K562 (cell line): ENCODE results near the gene CD69. TPM values are rescaled to one million over a fixed set of nuclear protein-coding genes. Genes with fewer than 3 reads are reported as not detected.

Source experiments
- CXXC5 ChIP-seq: fragments of 250-450 bp; sonication (Bioruptor Pico); IDR thresholded peaks from 2 replicates; pipeline ENCODE4 v1.8.0; 2022; ENCODE audit warnings: inconsistent platforms, mild to moderate bottlenecking, moderate library complexity
- DACH1 ChIP-seq: fragments of 450-650 bp; IDR thresholded peaks from 2 replicates; pipeline ENCODE4 v1.6.1; 2018; ENCODE audit not compliant: partially characterized antibody
- E2F4 ChIP-seq: sonication (generic); formaldehyde crosslinking; IDR thresholded peaks from 2 replicates; pipeline ENCODE4 v1.8.0; 2022; ENCODE audit warnings: mild to moderate bottlenecking, low read depth, missing genetic modification reagents
- ERF ChIP-seq: fragments of 450-650 bp; formaldehyde crosslinking; IDR thresholded peaks from 2 replicates; pipeline ENCODE4 v1.4.0; 2020; ENCODE audit warnings: mild to moderate bottlenecking, mixed read lengths
- FOSL1 ChIP-seq: fragments of 200-800 bp; sonication (Bioruptor generic); conservative IDR thresholded peaks from 2 replicates; pipeline ENCODE4 v1.6.1; 2016; ENCODE audit warnings: missing genetic modification characterization, missing compliant biosample characterization
- GATAD2B ChIP-seq: fragments of 450-650 bp; IDR thresholded peaks from 2 replicates; pipeline ENCODE4 v1.6.1; 2017; ENCODE audit warnings: mild to moderate bottlenecking, borderline replicate concordance
- HDAC2 ChIP-seq: fragments of 450-650 bp; IDR thresholded peaks from 2 replicates; pipeline ENCODE4 v1.6.1; 2016; ENCODE audit warnings: mild to moderate bottlenecking
- KAT7 ChIP-seq: sonication (generic); formaldehyde crosslinking; IDR thresholded peaks from 2 replicates; pipeline ENCODE4 v1.8.0; 2022; ENCODE audit warnings: missing genetic modification reagents, mild to moderate bottlenecking, borderline replicate concordance
- MCM5 ChIP-seq: fragments of 450-650 bp; IDR thresholded peaks from 2 replicates; pipeline ENCODE4 v1.6.1; 2016; ENCODE audit warnings: low read depth
- MEIS2 ChIP-seq: fragments of 450-650 bp; IDR thresholded peaks from 2 replicates; pipeline ENCODE4 v1.6.1; 2014; ENCODE audit warnings: mild to moderate bottlenecking; ENCODE audit not compliant: partially characterized antibody
- MTA3 ChIP-seq: fragments of 450-650 bp; formaldehyde crosslinking; IDR thresholded peaks from 2 replicates; pipeline ENCODE4 v1.6.1; 2017; ENCODE audit warnings: mild to moderate bottlenecking, borderline replicate concordance
- NR2C2 ChIP-seq, 2 experiments: fragments of 200-800 bp in 1 of 2; sonication (Bioruptor generic) in 1 of 2; sonication (generic) in 1 of 2; formaldehyde crosslinking in 1 of 2; IDR thresholded peaks; 2 replicates each; pipeline versions ENCODE4 v1.6.1 to v1.8.0; 2016 to 2022; ENCODE audit warnings: mild to moderate bottlenecking in 1 of 2, missing compliant biosample characterization in 1 of 2, missing genetic modification characterization in 1 of 2, missing genetic modification reagents in 1 of 2
- OTX1 ChIP-seq: fragments of 450-650 bp; formaldehyde crosslinking; IDR thresholded peaks from 2 replicates; pipeline ENCODE4 v1.4.0; 2022; ENCODE audit warnings: mild to moderate bottlenecking
- POLR2AphosphoS5 ChIP-seq: IDR thresholded peaks from 2 replicates; pipeline ENCODE4 v1.6.1; 2011; ENCODE audit warnings: mild to moderate bottlenecking, low read depth, low read length, moderate library complexity; ENCODE audit not compliant: control insufficient read depth, insufficient read depth
- RFX5 ChIP-seq: IDR thresholded peaks from 2 replicates; pipeline ENCODE4 v1.6.1; 2011; ENCODE audit warnings: low read depth, mild to moderate bottlenecking, improper control_type of control experiment, low read length
- SNIP1 ChIP-seq: fragments of 450-650 bp; IDR thresholded peaks from 2 replicates; pipeline ENCODE4 v1.7.1; 2017; ENCODE audit warnings: low read depth, mild to moderate bottlenecking
- SP1 ChIP-seq: sonication (generic); formaldehyde crosslinking; IDR thresholded peaks from 2 replicates; pipeline ENCODE4 v1.8.1; 2022; ENCODE audit warnings: mild to moderate bottlenecking, missing genetic modification reagents
- TBP ChIP-seq: optimal IDR thresholded peaks from 2 replicates; pipeline ENCODE3; 2011; ENCODE audit warnings: low read depth, low read length, improper control_type of control experiment
- THRB ChIP-seq: fragments of 450-650 bp; formaldehyde crosslinking; conservative IDR thresholded peaks from 2 replicates; pipeline ENCODE4 v1.4.0; 2022; ENCODE audit warnings: mild to moderate bottlenecking, missing genetic modification characterization
- USF2 ChIP-seq: sonication (generic); formaldehyde crosslinking; IDR thresholded peaks from 2 replicates; pipeline ENCODE4 v1.5.0; 2020; ENCODE audit warnings: missing genetic modification reagents
- ZBED1 ChIP-seq: IDR thresholded peaks from 2 replicates; pipeline ENCODE4 v1.6.1; 2014
- ZNF217 ChIP-seq: sonication (generic); formaldehyde crosslinking; IDR thresholded peaks from 2 replicates; pipeline ENCODE4 v1.8.0; 2022; ENCODE audit warnings: mild to moderate bottlenecking, missing genetic modification reagents
- ZNF253 ChIP-seq: fragments of 250-450 bp; sonication (Bioruptor Pico); conservative IDR thresholded peaks from 2 replicates; pipeline ENCODE4 v1.6.1; 2021; ENCODE audit warnings: mild to moderate bottlenecking
- ZNF347 ChIP-seq: fragments of 450-650 bp; formaldehyde crosslinking; IDR thresholded peaks from 2 replicates; pipeline ENCODE4 v1.4.0; 2020; ENCODE audit warnings: low read depth, mild to moderate bottlenecking, moderate library complexity
- ZNF655 ChIP-seq: fragments of 250-450 bp; sonication (Bioruptor Pico); IDR thresholded peaks from 2 replicates; pipeline ENCODE4 v1.5.0; 2021
- ZSCAN32 ChIP-seq: fragments of 450-650 bp; formaldehyde crosslinking; IDR thresholded peaks from 2 replicates; pipeline ENCODE4 v1.4.0; 2020; ENCODE audit warnings: mild to moderate bottlenecking, moderate library complexity
- polyA plus RNA-seq, 8 experiments: library from polyadenylated mRNA; depleted of rRNA in 4 of 8; stranded (reverse) in 5 of 8; unstranded in 3 of 8; fragments of >200 nt; fragmentation: Nextera tagmentation in 2 of 8; fragmentation: Illumina TruSeq in 1 of 8; extraction: Ambion mirVana in 2 of 8; extraction: Trizol in 1 of 8; gene quantifications; 2 replicates each; pipeline versions ENCODE4 v1.2.1 to v1.2.3, GENCODE V29; 2011 to 2014; ENCODE audit warnings: inconsistent platforms in 1 of 8, missing spikeins in 1 of 8
- total RNA-seq, 7 experiments: library from RNA; depleted of rRNA in 6 of 7; stranded (reverse); fragments of >200 nt in 6 of 7; fragmentation: Illumina TruSeq in 2 of 7; extraction: Trizol in 2 of 7; gene quantifications; 2 replicates each; pipeline versions ENCODE4 v1.2.1 to v1.2.3, GENCODE V29; 2011 to 2021; ENCODE audit warnings: low replicate concordance in 1 of 7

Gene CD69
- total and polyA plus RNA-seq, 9 of the 15 experiments (the other 6 are each of a cell fraction or from before 2014, with no cell fraction given): 11.7 to 243 (median 54.4) TPM

- TF ChIP-seq HDAC2 (no peak), ZBED1 (peak; percentile 82; the same call in 1 of the 2 replicates), MCM5 (no peak), ZNF655 (no peak), THRB (CRISPR knock-in tag) (no peak), MTA3 (peak; percentile 84; the same call in 1 of the 2 replicates), POLR2AphosphoS5 (peak; percentile 95), OTX1 (CRISPR knock-in tag) (no peak), ZNF217 (CRISPR knock-in tag) (no peak), FOSL1 (tag) (no peak), DACH1 (no peak), ERF (no peak), SP1 (CRISPR knock-in tag) (0 out of 2 replicates have a peak, but pooled peaks have one; percentile 38), ZNF253 (CRISPR knock-in tag) (no peak), CXXC5 (CRISPR knock-in tag) (0 out of 2 replicates have a peak, but pooled peaks have one; percentile 25), MEIS2 (peak; percentile 88), RFX5 (no peak), GATAD2B (no peak), KAT7 (CRISPR knock-in tag) (no peak), NR2C2 (CRISPR knock-in tag; IDR thresholded peaks at IDR 0.05) (no peak), NR2C2 (tag; IDR thresholded peaks at IDR 0.05) (no peak), ZSCAN32 (CRISPR knock-in tag) (no peak), ZNF347 (CRISPR knock-in tag) (no peak), E2F4 (CRISPR knock-in tag) (no peak), TBP (peak; percentile 86), SNIP1 (no peak), USF2 (CRISPR knock-in tag) (no peak)
Observed at GRCh38 chr12:9760699-9761418, at the start of gene CD69 (continued).
